Stimulated activated CD4-positive, alpha-beta T cell treated with anti-CD3 and anti-CD28 coated beads, Interleukin-4, amount 100 ng/mL, for 48 hours (primary cell): ENCODE data around the gene SOX10.
"Not testable (repeated sequence)": the region's sequence is repeated elsewhere in the genome, so short reads cannot be mapped to it uniquely, and the experiment has no call there.

ENCODE experiments used
- DNase-seq, 2 donors: peaks; one replicate each; pipeline ENCODE4 v3.0.0-alpha.2; 2020; ENCODE audit warnings: low read depth in 2 of 2

The SOX10 gene

DNA sequence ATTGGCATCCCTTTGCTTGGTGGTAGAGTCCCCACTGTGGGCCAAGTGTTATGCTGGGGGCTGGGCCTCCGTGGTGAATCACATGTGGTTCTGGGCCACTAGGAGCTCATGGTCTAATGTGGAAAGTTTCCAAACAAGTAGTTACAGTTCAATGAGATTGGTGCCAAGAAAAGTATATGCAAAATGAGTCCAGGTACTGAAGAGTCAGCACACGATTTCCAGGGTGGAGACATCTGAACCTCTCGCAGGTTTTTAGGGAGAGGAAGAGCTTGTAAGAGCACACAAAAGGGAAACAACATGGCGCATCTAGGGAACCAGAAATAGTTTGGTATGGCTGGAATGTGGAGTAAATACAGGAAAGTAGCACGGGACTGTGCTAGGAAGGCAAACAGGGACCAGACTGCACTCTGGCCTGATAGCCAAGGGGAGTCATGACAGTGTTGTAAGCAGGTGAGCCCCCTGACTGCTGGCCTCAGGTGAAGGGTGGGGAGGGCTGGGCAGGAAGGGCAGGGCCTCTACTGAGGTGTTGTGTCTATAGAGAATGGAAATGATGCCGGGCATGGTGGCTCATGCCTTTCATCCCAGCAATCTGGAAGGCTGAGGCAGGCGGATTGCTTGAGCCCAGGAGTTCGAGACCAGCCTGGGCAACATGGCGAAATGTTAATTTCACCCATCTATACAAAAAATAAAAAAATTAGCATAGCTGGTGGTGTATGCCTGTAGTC lies 18.3 kb downstream of the SOX10 start:
- no peak for DNase-seq

- DNase-seq, result no peak
Observed at GRCh38 chr22:37961062-37961461, 23.3 kb downstream of the SOX10 start.

DNA sequence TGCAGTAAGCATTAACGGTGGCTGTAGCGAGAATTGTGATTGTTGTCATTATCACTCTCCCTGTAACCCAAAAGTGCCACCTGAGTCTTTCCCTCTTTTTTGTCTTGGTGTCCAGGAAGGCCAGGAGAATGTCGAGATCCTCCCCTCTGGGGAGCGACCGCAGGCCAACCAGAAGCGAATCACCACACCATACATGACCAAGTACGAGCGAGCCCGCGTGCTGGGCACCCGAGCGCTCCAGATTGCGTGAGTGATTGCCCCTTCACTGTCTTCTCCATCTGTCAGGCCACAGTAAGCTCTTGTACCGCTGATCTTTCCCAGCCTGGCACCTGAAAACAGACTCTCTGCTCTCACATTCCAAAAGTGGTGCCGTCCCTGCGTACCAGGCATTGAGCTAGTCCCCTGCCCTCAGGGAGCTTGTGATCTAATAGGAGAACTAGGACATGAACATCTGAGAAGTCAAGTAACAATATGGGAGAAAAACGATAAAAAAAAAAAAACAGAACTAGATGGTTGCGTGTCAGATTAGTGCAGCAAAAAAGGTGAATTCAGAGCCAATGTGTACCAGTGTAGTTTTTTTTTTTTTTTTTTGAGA lies 25.0 kb downstream of the SOX10 start:
- DNase-seq, result no peak

DNA sequence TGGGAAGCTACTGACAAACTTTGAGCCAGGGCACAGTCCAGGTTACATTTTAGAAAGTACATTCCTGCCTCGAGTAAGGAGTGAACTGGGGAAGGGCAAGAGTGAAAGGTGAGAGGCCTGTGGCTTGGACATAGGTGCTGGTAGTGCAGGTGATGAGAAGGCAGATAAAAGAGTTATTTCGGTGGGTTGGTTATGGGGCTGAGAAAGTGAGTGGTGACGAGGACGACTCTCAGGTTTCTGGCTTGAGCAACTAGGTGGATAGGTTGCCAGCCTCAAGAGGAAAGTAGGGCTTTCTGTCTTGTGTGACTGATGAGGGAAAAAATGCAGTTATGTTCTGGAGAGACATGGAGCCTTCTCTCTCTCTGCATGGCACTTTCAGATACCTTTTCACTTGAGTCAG lies 27.1 kb downstream of the SOX10 start:
- no peak for DNase-seq

- not testable (repeated sequence) for DNase-seq
Observed at GRCh38 chr22:37955825-37956397, 28.4 kb downstream of the SOX10 start.

DNA sequence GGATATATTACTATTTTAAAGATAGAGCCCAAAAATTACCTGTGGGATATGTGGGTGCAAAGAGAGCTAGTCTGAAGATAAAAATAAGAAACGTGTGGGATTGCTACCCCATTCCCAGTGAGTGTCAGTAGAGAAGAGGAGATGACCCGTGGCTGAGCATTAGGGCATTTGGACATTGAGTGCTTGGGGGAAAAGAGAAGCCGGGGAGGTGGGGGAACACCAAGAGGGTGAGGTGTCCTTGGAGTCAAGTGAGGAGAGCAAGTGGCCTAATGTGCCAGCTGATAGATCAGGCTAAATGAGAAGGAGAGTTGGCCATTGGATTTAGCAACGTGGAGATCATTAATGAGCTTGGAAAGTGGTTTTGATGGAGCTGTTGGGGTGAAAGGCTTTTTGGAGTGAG lies 29.7 kb downstream of the SOX10 start:
- no peak for DNase-seq

DNA sequence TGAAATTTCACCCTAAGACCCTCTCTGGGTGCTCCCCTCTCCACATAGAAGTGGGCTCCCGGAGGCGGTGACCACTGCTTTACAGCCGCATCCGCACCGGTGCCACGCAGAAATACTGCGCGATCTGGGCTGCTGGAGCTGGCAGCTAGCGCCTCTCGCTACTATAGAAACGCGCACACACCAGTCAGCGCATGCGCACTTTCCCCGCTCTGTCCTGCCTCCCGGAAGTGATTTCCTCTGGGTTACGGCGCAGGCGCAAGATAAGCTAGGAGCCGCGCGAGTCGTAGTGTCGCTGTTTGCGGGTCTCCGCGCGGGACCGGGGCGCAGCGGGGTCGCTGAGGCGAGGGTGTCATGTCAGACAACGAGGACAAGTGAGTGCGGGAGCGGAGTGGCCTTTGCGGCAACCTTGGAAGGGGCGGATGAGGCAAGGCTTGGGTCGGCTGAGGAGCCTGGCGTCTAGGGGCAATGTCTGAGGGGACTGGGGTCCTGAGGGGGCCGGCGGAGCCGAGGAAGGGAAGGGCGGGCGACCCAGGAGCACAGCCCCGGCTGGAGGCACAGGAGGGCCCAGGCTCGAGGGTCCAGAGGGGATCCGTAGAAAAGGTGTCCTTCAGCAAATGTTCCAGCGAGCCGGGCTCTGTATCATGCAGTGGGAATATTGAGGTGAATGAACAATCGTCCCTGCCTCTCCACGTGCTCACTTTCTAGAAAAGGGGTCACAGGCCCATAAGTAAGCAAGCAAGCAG lies 30.7 kb downstream of the SOX10 start, which contains the start of the genes C22orf23 and POLR2F:
TSS of gene C22orf23 (minus strand) at position 165 of the 743 bp plus-strand sequence. CDS start 452 bp downstream, outside the sequence.
TSS of gene POLR2F (plus strand) at position 263 of the 743 bp plus-strand sequence. CDS start at position 352, 89 bp downstream.
- DNase-seq, result peak; percentile 92 to 94

GRCh38 chr22:37953062-37953436 lies 31.3 kb downstream of the SOX10 start:
- DNase-seq, result no peak

GRCh38 chr22:37952629-37953028 lies 31.7 kb downstream of the SOX10 start:
- DNase-seq, result not testable (repeated sequence)

GRCh38 chr22:37951305-37951704 lies 33.0 kb downstream of the SOX10 start:
- DNase-seq, result no peak

DNA sequence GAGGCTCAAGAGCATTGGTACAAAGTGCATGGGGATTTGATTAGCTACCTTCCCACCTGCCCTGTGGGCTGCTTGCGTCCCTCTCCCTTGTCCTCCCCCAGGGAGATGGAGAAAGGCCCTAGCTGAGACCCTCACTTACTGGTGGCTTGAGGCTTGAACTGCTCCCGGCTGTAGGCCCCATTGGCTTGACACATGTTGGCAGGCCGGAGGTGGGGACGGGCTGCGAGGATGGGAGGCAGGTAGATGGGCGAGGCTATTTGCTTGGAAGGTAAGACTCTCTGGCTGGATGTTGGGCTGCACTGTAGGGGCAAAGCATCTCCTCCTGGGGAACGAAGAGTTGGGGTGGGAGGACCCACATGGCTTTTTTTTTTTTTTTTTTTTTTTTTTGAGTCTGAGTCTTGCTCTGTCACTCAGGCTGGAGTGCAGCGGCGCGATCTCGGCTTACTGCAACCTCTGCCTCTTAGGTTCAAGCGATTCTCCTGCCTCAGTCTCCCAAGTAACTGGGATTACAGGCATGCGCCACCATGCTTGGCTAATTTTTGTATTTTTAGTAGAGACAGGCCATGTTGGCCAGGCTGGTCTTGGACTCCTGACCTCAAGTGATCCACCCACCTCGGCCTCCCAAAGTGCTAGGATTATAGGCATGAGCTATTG lies 37.1 kb downstream of the SOX10 start:
- DNase-seq, result not testable (repeated sequence)

DNA sequence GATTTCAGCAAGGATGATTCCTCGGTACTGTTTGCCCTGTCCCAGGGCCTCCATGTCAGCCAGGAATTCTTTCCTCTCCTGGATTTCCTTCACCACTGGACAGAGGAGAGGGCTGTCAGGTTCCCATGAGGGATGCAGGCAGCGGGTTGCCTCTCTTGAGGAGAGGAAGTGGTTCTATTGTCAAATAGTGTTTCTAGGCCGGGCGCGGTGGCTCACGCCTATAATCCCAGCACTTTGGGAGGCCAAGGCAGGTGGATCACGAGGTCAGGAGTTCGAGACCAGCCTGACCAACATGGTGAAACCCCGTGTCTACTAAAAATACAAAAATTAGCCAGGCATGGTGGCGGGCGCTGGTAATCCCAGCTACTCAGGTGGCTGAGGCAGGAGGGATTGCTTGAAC lies 39.9 kb downstream of the SOX10 start:
- DNase-seq, result not testable (repeated sequence)

GRCh38 chr22:37943825-37944198 lies 40.5 kb downstream of the SOX10 start:
- no peak for DNase-seq

GRCh38 chr22:37943136-37943824 lies 41.1 kb downstream of the SOX10 start:
- no peak for DNase-seq

DNA sequence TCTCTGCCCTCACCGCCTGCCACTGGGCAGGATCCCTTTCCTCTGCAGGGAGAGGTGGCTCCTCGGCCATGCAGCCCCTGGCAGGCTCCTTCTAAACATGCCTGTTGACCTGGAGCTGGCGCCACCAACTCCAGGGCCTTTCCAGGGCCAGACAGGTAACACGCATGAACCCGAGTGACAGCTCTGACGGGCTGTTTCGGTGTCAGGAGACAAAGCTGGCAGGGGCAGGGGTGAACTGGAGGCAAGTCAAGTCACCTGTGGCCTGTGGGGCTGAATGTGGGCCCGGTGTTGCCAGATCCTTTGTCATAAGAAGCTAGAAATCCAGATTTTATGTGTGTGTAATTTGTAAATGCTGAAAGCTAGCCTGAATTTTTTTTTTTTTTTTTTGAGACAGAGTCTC lies 42.2 kb downstream of the SOX10 start:
- no peak for DNase-seq

DNA sequence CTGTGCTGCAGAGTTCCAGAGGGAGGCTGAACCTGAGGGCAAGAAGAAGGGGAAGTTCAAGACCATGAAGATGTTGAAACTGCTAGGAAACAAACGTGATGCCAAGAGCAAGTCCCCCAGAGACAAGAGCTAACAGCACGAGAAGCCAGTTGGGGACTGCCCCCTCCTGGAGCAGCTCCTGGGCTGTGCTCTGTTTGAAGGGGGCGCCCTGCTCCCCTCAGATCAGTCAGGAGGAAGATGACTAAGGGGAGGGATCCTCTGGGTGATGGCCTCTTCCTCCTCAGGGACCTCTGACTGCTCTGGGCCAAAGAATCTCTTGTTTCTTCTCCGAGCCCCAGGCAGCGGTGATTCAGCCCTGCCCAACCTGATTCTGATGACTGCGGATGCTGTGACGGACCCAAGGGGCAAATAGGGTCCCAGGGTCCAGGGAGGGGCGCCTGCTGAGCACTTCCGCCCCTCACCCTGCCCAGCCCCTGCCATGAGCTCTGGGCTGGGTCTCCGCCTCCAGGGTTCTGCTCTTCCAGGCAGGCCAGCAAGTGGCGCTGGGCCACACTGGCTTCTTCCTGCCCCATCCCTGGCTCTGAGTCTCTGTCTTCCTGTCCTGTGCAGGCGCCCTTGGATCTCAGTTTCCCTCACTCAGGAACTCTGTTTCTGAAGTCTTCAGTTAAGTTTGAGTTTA lies 43.5 kb downstream of the SOX10 start:
- DNase-seq, result no peak

GRCh38 chr22:37933711-37934376 lies 50.5 kb downstream of the SOX10 start:
- DNase-seq, result peak; percentile 84 to 85

DNA sequence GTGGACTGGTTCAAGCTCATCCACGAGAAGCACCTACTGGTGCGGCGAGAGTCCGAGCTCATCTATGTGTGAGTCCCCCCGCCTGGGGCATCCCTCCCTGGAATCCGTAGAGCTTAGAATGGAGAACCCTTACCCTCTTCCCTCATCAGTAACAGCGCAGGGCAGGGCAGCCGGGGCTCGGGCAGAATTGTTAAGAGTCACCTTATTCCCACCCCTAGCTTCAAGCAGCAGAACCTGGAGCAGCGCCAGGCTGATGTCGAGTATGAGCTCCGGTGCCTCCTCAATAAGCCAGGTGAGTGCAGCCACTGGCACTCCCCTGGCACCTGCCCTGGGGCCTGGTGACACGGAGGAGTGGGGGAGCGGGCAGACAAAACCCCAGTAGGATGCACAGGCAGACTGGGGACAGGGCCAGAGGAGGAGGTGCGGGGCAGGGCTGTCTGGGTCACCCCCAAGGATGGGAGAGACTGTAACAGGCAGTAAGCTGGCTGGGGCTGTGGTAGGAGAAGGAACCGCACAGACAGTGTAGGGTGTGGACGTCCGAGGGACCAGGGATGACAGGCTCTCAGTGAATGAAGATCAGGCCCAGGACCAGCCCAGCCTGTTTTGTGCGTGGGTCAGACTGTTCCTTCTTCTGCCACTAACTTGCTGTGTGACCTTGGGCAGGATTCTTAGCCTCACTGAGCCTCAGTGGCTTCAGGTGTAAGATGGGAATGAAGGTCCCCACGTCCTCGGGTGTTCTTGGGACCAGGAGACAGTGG lies 51.4 kb downstream of the SOX10 start:
- no peak for DNase-seq

DNA sequence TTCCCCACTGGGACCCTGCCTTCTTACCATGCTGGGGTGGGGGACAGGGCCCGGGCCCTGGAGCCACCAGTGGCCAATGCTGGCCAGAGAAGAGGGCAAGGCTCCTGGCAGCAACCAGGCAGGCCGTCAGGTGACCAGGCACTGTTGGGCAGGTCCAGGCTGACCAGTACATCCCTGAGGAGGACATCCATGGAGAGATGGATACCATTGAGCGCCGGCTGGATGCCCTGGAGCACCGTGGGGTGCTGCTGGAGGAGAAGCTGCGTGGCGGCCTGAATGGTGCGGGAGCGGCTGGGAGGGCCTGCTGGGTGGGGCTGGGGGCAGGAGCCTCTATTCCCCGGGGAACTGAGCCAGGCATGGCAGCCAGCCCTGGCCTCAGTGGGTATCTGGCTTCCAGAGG lies 52.0 kb downstream of the SOX10 start:
- DNase-seq, result no peak
